NCI-H2196 (cell line): ENCODE measurements around the gene ATP1A3.

Experiments
- DNase-seq: peaks from one replicate; lab custom pipeline; 2025; ENCODE audit not compliant: unreplicated experiment; lab: John Stamatoyannopoulos, UW

The ATP1A3 gene

DNA sequence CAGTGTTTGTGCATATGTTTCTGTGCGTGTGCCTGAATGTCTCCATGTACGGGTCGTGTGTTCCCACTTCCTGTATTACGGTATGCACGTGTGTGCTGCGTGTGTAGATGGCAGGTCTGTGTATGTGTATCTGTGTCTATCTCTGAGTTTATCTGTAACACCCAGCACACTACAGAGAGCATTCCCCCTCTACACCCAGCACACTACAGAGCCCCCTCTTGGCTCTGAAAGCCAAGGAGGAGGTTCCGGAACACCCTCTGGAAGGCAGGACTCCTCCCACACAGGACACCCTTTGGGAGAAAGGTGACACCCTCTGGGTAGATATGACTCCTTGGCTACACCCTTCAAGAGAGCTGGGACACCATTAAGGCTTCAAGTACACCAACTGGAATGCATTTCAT, 63.7 kb downstream of the ATP1A3 start:
- no peak for DNase-seq

DNA sequence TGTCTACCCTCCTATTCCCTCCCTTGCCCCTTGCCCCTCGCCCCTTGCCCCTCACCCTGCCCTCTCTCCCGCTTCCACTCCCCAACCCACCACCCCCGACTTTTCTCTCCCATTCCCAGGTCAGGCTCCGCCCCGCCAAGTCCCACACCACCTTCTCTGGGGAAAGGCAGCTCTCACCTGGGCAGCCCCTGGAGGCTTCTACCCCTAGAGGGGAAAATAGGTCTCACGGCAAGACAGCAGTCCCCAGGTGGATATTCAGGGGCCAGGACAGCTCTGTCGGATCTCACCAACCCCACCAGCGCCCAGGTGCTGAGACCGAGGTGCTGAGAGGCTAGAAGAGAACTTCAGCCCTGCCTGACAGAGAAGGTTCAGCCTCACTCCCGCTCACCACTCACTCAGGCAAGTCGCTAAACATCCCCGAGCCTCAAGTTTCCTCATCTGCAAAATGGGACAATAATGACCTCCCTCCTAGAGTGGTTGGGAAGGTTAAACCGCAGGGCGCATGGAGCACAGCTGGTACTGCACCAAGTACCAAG, 64.4 kb downstream of the ATP1A3 start:
- no peak for DNase-seq

- no peak for DNase-seq
Measured at GRCh38 chr19:41928754-41929535, 65.1 kb downstream of the ATP1A3 start.

GRCh38 chr19:41928221-41928683, 65.8 kb downstream of the ATP1A3 start, which contains the start of gene ERFL:
ERFL (minus strand) TSS chr19:41928449; CDS start chr19:41912919, 15,530 bp downstream.
- peak; percentile 9 for DNase-seq

DNA sequence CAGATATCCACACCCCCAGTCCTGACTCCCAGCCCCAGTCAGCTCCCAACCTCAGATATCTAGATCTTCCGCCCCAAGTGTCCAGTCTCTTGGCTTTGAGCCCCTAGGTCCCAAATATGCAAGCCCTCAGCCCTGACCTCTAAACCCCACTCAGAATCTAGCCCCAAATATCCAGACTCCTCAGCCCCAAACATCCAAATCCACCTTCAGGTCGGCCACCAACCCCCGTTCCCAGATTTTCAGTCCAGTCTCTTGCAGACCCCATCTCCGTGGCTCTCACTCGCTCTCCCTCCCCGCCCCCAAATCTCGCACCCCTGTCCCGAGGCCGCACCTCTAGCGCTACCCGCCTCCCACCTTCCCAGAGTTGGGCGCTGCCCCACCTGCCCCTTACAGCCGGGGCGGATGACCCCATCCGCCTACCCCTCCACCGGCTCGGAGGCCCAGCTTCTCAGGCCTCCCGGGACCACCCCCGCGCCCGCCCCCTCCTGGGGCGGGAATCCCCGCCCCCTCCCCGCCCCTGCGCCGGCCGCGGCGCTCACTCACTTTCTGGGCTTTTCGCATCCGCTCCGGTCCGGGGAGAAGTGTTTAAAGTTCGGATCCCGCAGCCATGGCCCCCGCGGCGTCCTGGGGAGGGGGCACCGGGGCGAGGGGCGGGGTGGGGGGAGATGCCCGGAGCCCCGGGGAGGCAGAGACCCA, 66.4 kb downstream of the ATP1A3 start:
- DNase-seq = no peak

- no peak for DNase-seq
Measured at GRCh38 chr19:41926763-41927496, 67.1 kb downstream of the ATP1A3 start.

DNA sequence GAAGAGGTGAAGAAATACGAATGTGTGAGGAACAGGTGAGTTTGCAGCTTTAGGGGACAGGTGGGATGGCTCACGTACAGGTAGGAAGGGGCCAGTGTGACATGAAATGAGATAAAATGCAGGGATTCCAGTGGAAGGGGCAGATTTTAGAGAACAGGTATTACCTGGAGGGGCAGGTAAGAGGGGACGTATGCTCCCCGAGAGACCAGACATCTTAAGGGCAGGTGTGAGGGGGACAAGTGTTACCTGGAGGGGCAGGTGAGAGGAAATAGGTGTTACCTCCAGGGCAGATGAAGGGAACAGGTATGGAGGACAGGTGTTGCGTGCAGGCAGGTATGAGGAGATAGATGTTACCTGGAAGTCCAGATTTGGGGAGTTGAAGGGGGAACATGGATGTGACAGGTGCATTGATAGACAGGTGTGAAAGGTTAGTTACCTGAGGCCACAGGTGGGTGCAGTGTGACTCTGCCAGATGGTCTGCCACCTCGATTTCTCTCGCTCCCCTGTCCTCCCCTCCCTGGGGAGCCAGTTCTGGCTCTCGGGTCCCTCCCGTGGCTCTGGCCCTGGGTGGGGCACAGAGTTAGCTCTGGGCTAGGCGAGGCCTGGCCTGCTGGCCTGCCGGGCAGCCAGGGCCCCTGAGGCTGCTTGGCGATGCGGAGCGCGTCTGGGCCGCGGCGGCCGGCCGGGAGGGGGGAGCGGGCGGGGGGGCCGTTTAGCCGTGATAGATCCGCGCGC, 67.8 kb downstream of the ATP1A3 start:
- no peak for DNase-seq

GRCh38 chr19:41925208-41926003, 68.6 kb downstream of the ATP1A3 start:
- no peak for DNase-seq

DNA sequence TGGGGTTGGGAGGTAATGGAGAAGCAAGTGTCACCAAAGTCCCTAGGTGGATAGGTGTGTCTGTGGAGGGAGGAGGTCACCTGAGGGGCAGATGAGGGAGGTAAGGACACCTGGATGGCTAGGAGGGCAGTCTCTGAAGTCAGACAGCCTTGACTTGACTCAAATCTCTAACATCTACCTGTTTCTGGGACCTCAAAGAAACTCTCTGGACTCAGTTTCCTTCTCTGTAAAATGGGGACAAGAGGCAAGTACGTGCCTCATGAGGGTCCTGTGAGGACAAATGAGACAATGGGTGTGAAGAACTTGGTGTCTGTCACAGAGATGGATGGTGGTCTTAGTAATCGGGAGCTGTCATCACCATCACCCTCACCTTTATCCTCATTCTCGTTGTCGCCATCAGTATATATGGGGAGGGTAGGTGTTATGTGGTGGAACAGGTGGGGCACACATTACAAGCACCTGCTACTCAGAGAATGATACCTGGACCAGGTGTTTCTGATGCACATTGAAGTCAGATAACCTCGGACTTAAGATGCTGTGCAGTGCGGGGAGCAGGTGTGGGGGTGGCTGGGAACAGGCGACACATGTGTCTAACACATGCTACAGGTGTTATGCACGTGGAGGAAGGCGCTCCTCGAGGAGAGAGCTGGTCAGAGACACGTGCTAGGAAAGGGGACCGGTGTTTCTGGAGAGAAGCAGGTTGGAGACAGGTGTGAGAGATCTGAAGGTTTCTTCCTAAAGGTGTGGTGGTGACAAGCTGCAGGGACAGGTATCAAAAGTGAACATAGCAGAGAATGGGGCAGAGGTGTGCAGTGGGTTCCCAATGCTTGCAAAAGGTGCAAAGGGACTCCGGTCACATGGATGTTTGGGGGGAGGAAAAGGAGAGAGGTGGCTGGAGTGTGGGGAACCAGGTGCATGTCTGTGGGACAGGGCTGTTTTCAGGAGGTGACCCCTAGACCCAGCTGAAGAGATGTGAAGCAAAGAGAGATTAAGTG, 69.6 kb downstream of the ATP1A3 start:
- DNase-seq = no peak

- DNase-seq = no peak
Measured at GRCh38 chr19:41923045-41923788, 70.8 kb downstream of the ATP1A3 start.

DNA sequence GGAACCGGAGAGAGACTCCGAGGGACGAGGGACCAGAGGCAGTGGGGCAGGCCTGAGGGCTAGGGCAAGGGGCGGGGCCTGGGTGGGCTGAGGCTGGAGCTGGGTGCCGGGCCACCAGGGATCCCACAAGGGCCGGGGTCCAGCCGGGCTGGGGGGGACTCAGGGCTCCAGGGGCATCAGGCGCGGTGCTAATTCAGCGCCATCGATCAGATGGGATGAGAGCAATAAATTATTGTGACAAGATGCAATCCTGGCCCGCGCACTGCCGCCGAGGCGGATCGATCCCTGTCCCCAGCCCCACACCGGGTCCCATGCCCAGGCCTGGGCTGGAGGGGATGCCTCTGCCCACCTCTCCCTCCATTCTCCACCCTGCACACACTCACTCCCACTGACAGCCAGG, 71.4 kb downstream of the ATP1A3 start:
- DNase-seq = no peak

- DNase-seq = no peak
Measured at GRCh38 chr19:41921577-41922576, 72.2 kb downstream of the ATP1A3 start.

DNA sequence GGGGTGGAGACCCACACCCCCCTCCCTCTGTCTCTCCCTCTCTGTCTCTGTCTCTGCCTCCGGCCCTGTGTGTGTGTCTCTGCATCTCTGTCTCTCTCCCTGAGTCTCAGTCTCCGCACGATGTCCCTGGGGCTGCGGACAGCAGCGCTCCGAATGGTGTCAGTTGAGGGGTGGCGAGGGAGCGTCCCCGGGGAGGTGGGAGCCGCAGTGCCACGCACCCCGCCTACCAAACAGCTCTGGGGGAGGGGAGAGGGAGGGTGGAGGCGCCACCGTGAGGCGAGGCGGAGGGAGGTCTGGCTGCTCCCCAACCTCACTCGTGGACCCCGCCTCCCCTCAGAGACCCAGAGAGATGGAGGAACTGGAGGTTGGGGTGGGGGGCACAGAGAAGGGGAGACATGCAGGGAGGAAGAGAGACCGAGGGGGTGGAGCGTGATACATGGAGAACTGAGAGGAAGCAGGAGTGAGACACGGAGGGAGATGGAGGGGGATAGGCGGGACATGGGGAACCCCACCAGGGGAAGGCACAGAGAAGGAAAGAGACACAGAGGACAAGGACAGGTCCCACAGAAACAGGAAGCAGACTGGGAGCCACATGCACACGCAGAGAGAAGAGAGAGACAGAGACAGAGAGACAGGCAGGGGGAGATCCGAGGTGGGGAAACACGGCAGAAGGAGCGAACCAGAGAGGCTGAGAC, 73.0 kb downstream of the ATP1A3 start:
- DNase-seq = no peak

- no peak for DNase-seq
Measured at GRCh38 chr19:41919948-41920712, 73.9 kb downstream of the ATP1A3 start.

DNA sequence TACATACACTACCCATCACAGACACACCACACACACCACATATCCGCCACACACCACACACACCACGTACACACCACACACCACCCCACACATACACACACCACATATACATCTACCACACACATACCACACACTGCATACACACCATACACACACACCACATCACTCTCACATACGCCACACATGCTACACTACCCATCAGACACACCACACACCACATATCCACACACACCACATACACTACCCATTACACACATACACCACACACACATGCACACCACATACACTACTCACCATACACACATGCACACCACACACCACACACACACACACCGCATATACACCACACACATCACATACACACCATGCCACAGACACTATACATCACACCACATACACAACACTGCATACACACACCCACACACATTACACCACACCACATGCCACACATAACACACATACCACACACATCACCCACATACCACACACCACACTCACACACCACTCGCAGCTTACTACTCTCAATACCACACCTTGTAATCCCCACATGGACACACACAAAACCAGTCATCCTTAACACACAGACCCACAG, 75.3 kb downstream of the ATP1A3 start:
- no peak for DNase-seq
